ENCODE results near the gene CCDC47.

DNA sequence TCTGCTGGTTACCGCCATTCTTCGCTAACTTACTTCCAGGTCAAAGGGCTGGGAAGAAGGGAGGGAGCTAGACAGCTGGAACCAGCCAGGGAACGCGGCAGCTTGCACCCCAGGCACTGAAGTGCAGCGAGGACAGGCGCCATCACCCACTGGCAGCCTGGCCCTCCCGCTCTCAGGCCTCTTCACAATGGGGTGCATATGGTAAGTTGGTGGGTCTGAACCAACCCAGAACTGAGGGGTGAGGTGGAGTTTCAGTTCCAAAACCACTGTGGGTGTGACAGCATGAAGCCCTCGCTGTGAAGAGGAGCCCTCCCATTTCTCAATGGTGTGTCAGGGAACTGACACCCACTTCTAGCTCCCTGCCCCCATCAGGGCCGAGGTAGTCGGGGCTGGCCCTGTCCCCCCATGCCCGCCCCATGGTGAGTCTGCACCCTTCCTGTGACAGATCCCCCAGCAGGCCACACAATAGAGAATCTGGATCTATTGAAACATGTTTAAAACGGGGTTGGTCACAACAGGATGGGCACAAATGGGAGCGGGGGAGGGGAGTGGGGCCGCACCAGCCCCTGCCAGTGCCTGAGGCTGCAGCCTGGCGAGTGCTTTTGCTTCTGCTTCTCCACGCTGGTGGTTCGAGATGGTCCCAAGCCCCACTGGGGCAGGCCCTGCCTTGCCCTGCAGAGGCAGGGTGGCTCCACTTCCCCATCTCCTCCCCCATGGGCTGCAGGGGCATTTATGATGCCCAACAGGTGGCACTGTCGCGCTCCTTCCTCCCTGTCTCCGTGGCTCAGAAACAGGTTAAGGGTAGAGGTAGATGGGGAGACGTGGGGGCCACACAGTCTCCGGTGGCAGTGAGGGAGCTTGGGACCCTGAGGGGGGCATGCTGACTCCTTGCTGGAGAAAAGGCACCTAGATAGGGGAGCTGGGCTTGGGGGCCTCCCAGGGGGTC lies 75.8 kb downstream of the CCDC47 start:
- TF ChIP-seq CTCF (conservative IDR thresholded peaks at IDR 0.05; ENCODE audit: low read depth in 2 of 2) = peak; percentile 67 to 84
- TF ChIP-seq REST (IDR thresholded peaks at IDR 0.05; ENCODE audit: unreplicated experiment) = no peak
- no peak for TF ChIP-seq CREB1 (CRISPR knock-in tag; IDR thresholded peaks at IDR 0.05; ENCODE audit: low read depth)
- TF ChIP-seq EZH2 (IDR thresholded peaks at IDR 0.05; ENCODE audit: low read depth, unreplicated experiment) = no peak

Measured in GM23338 (cell line).